Astrocyte (in vitro differentiated cells and primary cell): ENCODE data around the gene WASF2.

Experiments used
- EZH2 ChIP-seq: IDR thresholded peaks from 2 replicates; pipeline ENCODE4 v1.6.1; 2012; ENCODE audit warnings: mild to moderate bottlenecking, low read length, inconsistent platforms; ENCODE audit not compliant: insufficient read depth
- TF ChIP-seq, protein P1 (sequence below): IDR thresholded peaks from 2 replicates; pipeline ENCODE4 v1.5.1; 2011; ENCODE audit warnings: low read depth, mild to moderate bottlenecking, inconsistent platforms, low read length, moderate library complexity; ENCODE audit not compliant: insufficient read depth

DNA sequence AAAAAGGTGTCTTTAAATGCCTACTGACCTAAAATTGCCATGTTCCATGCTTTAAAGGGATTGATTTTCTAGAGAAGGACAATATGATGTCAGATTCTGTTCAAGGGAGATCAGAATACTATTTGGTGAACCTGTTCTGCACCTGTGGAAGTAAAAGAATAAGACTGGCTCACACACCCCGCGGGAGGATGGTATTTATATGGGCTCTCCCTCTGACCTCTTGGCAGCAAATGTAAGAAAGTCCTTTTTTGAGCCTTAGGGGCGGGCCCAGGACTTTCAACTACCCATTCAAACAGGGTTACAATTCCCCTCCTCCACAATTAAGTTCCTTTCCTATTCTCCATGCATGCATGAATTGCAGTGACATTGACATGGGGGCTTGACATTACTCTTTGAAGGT is 42.1 kb downstream of the WASF2 start:
- TF ChIP-seq EZH2 = no peak
- TF ChIP-seq, protein P1, sequence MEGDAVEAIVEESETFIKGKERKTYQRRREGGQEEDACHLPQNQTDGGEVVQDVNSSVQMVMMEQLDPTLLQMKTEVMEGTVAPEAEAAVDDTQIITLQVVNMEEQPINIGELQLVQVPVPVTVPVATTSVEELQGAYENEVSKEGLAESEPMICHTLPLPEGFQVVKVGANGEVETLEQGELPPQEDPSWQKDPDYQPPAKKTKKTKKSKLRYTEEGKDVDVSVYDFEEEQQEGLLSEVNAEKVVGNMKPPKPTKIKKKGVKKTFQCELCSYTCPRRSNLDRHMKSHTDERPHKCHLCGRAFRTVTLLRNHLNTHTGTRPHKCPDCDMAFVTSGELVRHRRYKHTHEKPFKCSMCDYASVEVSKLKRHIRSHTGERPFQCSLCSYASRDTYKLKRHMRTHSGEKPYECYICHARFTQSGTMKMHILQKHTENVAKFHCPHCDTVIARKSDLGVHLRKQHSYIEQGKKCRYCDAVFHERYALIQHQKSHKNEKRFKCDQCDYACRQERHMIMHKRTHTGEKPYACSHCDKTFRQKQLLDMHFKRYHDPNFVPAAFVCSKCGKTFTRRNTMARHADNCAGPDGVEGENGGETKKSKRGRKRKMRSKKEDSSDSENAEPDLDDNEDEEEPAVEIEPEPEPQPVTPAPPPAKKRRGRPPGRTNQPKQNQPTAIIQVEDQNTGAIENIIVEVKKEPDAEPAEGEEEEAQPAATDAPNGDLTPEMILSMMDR = no peak
